Testis (tissue), 3 donors: ENCODE results near the gene IL12B. TPM values are rescaled to one million over a fixed set of nuclear protein-coding genes. Genes with fewer than 3 reads are reported as not detected.

Experiments used
- DNase-seq: peaks from one replicate; pipeline ENCODE4 v3.0.0-alpha.2; 2019
- H3K27ac ChIP-seq, 2 donors: fragments of 200-600 bp; sonication (generic); one replicate each; pipeline ENCODE4 v1.5.1; 2019
- H3K27me3 ChIP-seq: fragments of 200-600 bp; sonication (generic); one replicate; pipeline ENCODE4 v1.5.1; 2019
- H3K36me3 ChIP-seq: fragments of 200-600 bp; sonication (generic); one replicate; pipeline ENCODE4 v1.5.1; 2017; ENCODE audit warnings: low read depth; ENCODE audit errors: missing control alignments
- H3K4me1 ChIP-seq: fragments of 200-600 bp; sonication (generic); one replicate; pipeline ENCODE4 v1.5.1; 2019
- H3K4me3 ChIP-seq, 2 donors: fragments of 200-600 bp; sonication (generic); one replicate each; pipeline ENCODE4 v1.5.1; 2017 to 2019
- H3K9me3 ChIP-seq: fragments of 200-600 bp; sonication (generic); one replicate; pipeline ENCODE4 v1.5.1; 2017
- POLR2A ChIP-seq: fragments of 450-650 bp; IDR thresholded peaks from one replicate; pipeline ENCODE4 v1.6.1; 2017; ENCODE audit warnings: antibody characterized with exemption, mild to moderate bottlenecking, moderate library complexity
- WGBS, 2 donors: methylation state at CpG; one replicate each; pipeline ENCODE4 v1.1.5; 2018; 5-methylcytosine and 5-hydroxymethylcytosine counted together
- intact Hi-C: fragments of 100-400 bp; cut with DNase I; formaldehyde crosslinking; loops from one replicate; pipeline ENCODE4 v1.15.1; 2023; ENCODE audit warnings: low total_unique reads
- polyA plus RNA-seq: library from polyadenylated mRNA; stranded (reverse); fragments of 350-450 nt; fragmentation: Illumina TruSeq; extraction: RNeasy Lipid Tissue Mini Kit (QIAGEN cat#74804); gene quantifications from one replicate; pipeline ENCODE4 v1.2.3, GENCODE V29; 2014; ENCODE audit warnings: low read depth, low replicate concordance; ENCODE audit not compliant: insufficient read depth
- total RNA-seq, 2 donors: library from RNA; depleted of rRNA; stranded (reverse); fragments of >200 nt; gene quantifications; one replicate each; pipeline ENCODE4 v1.2.3, GENCODE V29; 2016
- TF ChIP-seq, protein P1 (sequence below), 3 experiments: fragments of 450-650 bp in 2 of 3; fragments of 200-600 bp in 1 of 3; sonication (generic) in 1 of 3; IDR thresholded peaks; one replicate each; pipeline ENCODE4 v1.5.1; 2016 to 2019; ENCODE audit warnings: antibody characterized with exemption in 3 of 3, mild to moderate bottlenecking in 2 of 3, moderate library complexity in 1 of 3

Gene IL12B
- total and polyA plus RNA-seq, 3 donors from 2014 or later = 0.15 TPM; not detected in 2

DNA sequence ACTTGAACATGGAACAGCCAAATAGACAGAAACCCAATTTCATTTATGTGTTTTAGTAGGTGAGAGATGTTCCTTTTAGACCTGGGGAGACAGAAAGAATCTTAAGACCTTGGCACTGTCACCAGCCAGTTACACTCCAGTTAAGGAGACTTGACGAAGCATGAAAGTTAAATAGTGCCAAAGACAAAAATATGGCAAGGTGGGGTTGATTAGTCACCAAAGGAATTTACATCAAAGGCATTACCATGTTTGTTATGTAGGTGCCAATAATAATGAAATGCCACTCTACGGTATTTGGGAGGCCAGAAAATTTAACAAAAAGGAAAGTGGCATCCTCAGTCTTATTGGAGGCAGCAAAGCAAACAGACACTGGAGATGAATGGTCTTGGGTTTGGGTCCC, 9.2 kb upstream of the IL12B start:
- Histone ChIP-seq H3K4me3 (no peak overlapping the region), H3K4me1 (no peaks in the 10 kb centered on the region), H3K27ac (no peak overlapping the region), H3K27me3 (no peaks in the 10 kb centered on the region), H3K36me3 (no peaks in the 10 kb centered on the region), H3K9me3 (no peaks in the 10 kb centered on the region)
- TF ChIP-seq POLR2A = no peak
- TF ChIP-seq, protein P1, sequence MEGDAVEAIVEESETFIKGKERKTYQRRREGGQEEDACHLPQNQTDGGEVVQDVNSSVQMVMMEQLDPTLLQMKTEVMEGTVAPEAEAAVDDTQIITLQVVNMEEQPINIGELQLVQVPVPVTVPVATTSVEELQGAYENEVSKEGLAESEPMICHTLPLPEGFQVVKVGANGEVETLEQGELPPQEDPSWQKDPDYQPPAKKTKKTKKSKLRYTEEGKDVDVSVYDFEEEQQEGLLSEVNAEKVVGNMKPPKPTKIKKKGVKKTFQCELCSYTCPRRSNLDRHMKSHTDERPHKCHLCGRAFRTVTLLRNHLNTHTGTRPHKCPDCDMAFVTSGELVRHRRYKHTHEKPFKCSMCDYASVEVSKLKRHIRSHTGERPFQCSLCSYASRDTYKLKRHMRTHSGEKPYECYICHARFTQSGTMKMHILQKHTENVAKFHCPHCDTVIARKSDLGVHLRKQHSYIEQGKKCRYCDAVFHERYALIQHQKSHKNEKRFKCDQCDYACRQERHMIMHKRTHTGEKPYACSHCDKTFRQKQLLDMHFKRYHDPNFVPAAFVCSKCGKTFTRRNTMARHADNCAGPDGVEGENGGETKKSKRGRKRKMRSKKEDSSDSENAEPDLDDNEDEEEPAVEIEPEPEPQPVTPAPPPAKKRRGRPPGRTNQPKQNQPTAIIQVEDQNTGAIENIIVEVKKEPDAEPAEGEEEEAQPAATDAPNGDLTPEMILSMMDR (IDR thresholded peaks at IDR 0.05) = no peak
- no peak for DNase-seq
- intact Hi-C loops = no loop called here
- WGBS, 2 donors = 88 to 90% methylated on average over 2 of the region's 2 CpGs

DNA sequence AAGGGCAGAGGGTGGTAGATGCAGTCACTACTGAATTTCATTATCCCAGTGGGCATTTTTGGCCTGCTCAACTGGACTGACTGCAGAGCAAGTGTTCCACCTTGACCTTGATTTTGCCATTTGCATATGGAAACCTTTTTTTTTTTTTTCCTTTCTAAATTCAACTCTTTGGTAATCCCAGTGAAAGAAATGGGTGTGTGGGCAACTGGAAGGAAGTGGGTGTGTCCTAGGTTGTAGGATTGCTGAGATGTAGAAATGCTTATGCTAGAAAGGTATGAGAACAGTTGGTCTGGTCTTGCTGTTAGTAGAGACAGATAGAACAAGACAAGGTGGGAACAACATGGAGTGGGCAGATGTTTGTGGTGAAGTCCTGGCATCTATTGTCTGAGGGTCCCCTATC, 7.8 kb upstream of the IL12B start:
- Histone ChIP-seq H3K4me1 (no peaks in the 10 kb centered on the region), H3K27me3 (no peaks in the 10 kb centered on the region), H3K9me3 (no peaks in the 10 kb centered on the region), H3K4me3 (no peak overlapping the region), H3K27ac (no peak overlapping the region), H3K36me3 (no peaks in the 10 kb centered on the region)
- no peak for TF ChIP-seq POLR2A
- TF ChIP-seq, protein P1 (IDR thresholded peaks at IDR 0.05) = no peak
- DNase-seq = no peak
- intact Hi-C loops = no loop called here

DNA sequence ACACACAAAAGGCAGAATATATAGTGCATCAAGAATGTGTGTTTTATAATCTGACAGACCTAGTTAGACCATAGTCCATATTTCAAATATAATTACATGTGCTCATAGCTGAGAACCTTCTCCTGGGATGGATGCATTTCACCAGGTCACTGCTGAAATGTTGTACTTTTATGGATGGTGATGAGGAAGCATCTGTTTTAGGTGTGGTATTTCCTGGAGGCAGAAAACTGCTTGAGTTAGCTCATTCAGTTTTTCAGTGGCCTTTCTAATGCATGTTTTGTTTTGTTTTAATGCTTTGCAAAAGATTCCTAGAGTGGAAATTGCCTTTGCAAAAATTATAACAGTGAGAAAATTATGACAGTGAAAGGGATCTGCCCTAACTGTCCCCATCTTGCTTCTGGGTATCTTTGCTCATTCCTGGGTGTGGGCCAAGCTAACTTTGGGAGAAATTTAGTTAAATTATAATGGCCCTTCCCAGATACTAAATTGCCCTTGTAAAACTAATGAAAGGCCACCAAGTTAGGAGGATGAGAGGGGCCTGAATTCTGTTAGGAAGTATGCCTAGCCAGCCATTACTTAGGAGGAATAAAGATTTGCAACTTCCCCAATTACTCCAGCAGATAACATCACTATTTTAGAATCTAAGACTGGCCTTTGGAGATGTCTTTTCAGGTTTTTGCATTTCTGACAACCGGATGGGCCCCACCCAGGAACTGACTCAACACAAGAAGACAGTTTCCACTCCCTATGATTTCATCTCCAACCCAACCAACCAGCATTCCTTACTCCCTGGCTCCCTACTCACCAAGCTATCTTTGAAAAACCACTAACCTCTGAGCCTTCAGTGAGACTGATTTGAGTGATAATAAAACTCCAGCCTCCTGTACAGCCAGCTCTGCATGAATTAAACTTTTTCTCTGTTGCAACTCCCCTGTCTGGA, 7.0 kb upstream of the IL12B start:
- intact Hi-C loops = no loop called here
- 60 to 80% methylated on average over 1 of the region's 1 CpG for WGBS, 2 donors

DNA sequence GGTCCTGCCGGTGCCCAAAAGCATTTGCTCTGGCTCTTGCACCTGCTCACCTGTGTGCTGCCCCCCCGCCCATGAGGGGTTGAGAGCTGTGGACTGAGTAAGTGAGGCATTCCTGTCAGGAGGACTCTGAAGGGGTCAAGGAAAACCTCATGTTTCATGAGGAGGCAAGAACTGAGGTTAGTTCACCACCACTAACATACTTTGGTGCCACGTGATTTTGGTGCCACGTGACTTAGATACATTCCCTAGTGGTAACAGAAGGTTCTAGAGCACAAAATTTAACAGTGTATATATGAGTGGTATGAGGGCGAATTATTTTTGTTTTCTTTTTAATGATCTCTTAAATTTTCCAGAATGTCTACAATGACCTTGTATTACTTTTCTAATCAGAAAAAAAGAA, 6.3 kb upstream of the IL12B start:
- 85 to 89% methylated on average over 4 to 5 of the region's 5 CpGs for WGBS, 2 donors
- Histone ChIP-seq H3K4me1 (no peaks in the 10 kb centered on the region), H3K36me3 (no peaks in the 10 kb centered on the region), H3K9me3 (no peaks in the 10 kb centered on the region), H3K4me3 (no peak overlapping the region), H3K27ac (no peak overlapping the region), H3K27me3 (no peaks in the 10 kb centered on the region)
- TF ChIP-seq, protein P1 (IDR thresholded peaks at IDR 0.05) = no peak
- no peak for TF ChIP-seq POLR2A
- intact Hi-C loops = no loop called here
- DNase-seq = no peak

More for the DNA sequence above, 7.0 kb upstream of the IL12B start:
- no peak for DNase-seq
- no peak for TF ChIP-seq POLR2A
- TF ChIP-seq, protein P1 (IDR thresholded peaks at IDR 0.05) = no peak
- Histone ChIP-seq H3K27me3 (no peaks in the 10 kb centered on the region), H3K36me3 (no peaks in the 10 kb centered on the region), H3K4me3 (no peak overlapping the region), H3K27ac (no peak overlapping the region), H3K4me1 (no peaks in the 10 kb centered on the region), H3K9me3 (no peaks in the 10 kb centered on the region)

DNA sequence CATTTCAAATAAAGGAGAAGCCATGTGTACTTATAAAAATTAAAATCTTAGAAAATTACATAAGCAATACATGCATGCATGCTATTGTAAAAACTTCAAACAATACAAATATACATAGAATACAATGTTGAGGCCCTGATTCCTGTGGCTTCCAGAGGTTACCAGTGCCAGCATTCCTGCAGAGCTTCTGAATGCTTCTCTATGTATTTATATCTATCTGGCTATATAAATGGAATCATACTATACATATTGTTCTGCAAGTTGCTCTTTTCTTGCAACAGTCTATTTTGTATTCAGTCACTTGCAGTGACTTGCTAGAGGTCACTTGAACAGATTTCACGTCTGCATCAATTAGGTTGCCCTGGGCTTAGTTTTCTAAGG, 3.2 kb upstream of the IL12B start:
- no peak overlapping the region for H3K27ac ChIP-seq
- no peaks in the 10 kb centered on the region for H3K36me3 ChIP-seq
- 68 to 87% methylated on average over 1 of the region's 1 CpG for WGBS, 2 donors
- no peaks in the 10 kb centered on the region for H3K9me3 ChIP-seq
- no peak overlapping the region for H3K4me3 ChIP-seq
- no peak for TF ChIP-seq POLR2A
- TF ChIP-seq, protein P1 (IDR thresholded peaks at IDR 0.05) = no peak
- no peak for DNase-seq
- no peaks in the 10 kb centered on the region for H3K27me3 ChIP-seq
- intact Hi-C loops = no loop called here
- H3K4me1 ChIP-seq = no peaks in the 10 kb centered on the region
